Measurements from ENCODE around the gene DTNB.

DTNB gene

DNA sequence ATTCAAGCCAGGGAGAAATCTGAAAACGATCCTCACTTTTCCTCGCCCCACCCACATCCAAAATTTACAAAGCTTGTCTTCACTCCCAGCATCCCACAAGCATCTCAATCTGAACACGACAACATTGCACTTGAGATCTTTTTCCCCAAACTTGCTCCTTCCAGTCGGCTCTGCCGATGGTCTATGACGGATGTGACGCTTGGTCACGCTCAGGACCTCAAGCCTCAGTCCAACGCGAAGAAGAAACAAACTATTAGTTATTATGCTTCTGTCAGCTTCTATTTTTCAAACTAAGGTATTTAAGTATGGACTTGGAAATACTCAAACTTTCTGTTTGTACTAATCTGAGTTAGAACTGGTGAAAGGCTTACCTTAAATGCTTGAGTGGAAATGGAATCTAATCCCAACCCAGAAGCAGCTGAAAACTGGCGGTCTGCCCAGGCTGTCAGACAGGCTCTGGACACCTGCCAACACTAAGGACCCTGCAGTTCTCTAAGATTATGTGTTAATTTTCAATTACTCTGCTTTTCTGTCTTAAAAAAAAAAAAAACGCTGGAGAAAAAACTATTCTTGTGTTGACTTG, 199.5 kb downstream of the DTNB start:
- TF ChIP-seq, protein P1, sequence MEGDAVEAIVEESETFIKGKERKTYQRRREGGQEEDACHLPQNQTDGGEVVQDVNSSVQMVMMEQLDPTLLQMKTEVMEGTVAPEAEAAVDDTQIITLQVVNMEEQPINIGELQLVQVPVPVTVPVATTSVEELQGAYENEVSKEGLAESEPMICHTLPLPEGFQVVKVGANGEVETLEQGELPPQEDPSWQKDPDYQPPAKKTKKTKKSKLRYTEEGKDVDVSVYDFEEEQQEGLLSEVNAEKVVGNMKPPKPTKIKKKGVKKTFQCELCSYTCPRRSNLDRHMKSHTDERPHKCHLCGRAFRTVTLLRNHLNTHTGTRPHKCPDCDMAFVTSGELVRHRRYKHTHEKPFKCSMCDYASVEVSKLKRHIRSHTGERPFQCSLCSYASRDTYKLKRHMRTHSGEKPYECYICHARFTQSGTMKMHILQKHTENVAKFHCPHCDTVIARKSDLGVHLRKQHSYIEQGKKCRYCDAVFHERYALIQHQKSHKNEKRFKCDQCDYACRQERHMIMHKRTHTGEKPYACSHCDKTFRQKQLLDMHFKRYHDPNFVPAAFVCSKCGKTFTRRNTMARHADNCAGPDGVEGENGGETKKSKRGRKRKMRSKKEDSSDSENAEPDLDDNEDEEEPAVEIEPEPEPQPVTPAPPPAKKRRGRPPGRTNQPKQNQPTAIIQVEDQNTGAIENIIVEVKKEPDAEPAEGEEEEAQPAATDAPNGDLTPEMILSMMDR (IDR thresholded peaks at IDR 0.05): no peak

DNA sequence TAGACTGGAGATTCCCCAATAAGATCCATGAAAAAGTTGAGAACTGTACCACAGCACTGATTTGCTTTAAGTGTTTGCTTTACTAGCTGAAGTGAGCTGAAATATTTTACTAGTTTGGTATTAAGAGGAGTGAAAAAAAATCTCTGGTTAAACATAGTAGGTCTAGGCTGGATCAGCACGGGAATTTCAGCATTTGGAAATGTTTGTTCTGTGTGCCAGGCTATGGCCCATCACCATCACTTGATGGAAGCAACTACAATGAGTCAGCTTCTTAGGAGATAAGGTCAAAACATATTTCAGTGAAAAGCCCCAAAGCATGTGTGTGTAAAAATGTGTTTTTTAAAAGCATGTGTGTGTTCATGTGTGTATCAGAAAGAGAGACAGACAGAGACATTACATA, 200.2 kb downstream of the DTNB start:
- TF ChIP-seq, protein P1 (IDR thresholded peaks at IDR 0.05): no peak

DNA sequence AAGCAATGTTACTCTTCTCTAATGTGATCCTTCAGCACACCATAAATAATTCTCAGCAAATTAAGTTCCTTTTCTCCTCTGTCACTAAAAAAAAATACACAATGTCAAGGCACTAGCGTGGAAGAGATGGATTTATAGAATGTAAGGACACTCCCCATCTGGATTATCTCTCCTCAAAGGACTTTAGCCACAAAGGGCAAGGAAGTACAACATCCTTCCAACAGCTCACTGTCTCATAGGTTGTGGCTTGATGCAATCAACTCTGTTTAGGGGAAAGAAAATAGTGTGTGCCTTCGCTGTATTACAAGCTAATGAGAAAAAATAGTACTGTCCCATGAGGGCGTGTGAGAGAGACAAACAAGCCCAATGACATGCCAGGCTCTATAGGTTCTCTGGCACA, 202.6 kb downstream of the DTNB start:
- TF ChIP-seq, protein P1 (IDR thresholded peaks at IDR 0.05): no peak

DNA sequence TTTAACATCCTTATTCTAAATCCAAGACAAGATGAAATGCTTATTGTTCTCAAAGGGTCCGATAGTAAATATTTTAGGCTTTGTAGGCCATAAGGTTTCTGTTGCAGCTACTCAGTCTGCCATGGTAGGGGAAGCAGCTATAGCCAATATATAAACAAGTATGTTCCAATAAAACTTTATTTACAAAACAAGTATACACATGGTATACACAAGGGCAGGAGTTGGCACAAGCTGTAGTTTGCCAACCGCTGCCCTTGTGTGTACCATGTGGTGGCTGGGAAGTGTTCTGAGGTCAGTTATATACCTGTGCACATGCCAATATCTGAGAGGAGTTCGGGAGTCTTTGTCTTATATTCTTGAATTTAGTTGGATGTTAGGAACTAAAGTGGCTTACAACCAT, 205.6 kb downstream of the DTNB start:
- TF ChIP-seq, protein P1 (IDR thresholded peaks at IDR 0.05): no peak

DNA sequence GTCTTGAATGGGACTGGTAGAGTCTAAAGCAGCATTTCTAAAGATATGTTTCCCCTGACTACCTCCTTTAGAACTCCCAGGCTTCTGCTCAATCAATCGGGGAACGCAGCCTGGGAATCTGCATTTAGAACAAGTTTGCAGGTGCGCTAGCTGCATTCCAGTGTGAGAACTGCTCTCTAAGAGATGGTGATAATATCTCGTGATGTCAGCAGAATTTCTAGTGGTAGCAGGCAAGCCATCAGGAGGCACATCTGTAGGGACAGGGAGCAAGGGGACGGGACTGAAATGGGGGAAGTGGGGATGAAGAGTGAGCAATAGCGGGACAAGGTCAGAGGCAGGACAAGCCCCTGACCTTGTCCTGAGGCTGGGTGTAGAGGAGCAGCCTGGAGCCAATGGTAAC, 211.4 kb downstream of the DTNB start:
- TF ChIP-seq, protein P1 (IDR thresholded peaks at IDR 0.05): no peak

DNA sequence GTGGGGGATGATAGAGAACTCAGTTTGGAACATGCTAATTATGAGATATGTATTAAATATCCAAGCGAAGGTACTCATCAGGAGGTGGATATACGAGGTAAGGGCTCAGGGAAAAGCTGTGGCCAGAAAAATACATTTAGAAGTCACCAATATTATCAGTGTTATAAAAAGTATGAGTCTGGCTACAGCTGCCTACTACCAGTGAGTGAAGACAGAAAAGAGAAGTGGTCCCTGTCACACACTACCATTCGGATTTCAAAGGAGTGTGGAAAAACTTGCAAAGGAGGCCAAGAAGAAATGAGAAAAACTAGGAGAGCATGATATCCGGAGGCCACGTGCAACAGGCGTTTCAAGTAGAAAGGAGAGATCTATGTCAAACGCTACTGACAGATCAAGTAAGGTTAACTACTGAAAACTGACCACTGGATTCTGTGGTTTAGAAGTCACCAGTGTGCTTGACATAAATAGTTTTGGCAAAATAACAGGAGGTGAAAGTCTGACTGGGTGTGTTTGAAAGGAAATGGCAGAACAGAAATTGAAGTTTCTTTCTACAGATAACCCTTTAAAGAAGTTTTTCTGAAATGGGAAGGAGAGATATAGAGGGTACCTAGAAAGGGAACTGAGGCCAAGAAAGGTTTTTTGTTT, 213.0 kb downstream of the DTNB start:
- TF ChIP-seq, protein P1 (IDR thresholded peaks at IDR 0.05): no peak

DNA sequence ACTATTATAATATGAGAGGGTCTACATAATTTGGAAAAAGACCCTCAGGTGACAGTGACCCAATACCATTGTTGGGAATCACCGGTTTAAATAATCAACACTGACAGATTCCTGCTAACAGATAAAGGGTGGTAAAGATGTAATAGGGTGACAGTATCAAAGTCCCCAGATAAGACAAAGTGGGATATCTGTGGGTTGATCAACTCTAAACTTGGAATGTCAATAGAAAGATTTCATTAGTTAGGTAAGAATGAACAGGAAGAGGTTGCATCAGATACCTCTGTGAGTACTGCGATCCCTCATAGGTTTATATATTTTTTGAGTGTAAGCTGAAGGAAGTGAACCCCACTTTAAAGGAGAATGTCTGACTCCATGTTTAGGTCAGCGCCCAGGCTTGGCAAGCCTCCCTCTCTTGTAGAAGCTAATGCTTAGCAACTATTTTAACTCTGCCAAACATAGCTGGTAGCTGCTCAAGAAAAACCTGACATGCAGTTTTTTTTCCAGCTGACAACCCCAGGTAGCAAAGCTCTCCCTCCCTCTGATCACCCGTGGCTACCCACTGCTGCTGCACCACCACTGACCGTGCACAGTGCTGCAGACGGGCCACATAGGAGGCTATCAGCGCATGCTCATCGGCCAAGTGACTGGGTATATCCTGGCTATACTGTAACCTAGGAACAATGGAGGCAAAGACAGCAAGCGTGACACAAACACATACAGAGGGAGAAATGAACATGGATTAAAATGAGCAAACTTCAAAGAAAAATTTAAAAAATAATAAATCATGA, 218.4 kb downstream of the DTNB start:
- TF ChIP-seq, protein P1 (IDR thresholded peaks at IDR 0.05): no peak

Measured in LNCAP (cell line).